HG02852 (cell line): ENCODE results near the gene ADGB.

Experiments
- ATAC-seq: cut with Tn5 transposase; IDR thresholded peaks from one replicate; pipeline ENCODE4 v1.9.1; 2021; ENCODE audit warnings: mild to moderate bottlenecking, moderate library complexity; ENCODE audit not compliant: unreplicated experiment

The ADGB gene

GRCh38 chr6:146859795-146860495, 261.2 kb downstream of the ADGB start:
- ATAC-seq: no peak

GRCh38 chr6:146860583-146860982, 261.8 kb downstream of the ADGB start:
- no peak for ATAC-seq

GRCh38 chr6:146861029-146861563, 262.3 kb downstream of the ADGB start:
- no peak for ATAC-seq

- no peak for ATAC-seq
Measured at GRCh38 chr6:146861716-146862115, 262.9 kb downstream of the ADGB start.

GRCh38 chr6:146862508-146862919, 263.7 kb downstream of the ADGB start:
- no peak for ATAC-seq

- no peak for ATAC-seq
Measured at GRCh38 chr6:146864300-146864699, 265.5 kb downstream of the ADGB start.

GRCh38 chr6:146864885-146865284, 266.1 kb downstream of the ADGB start:
- ATAC-seq: no peak
